Peyer's patch (tissue), 4 donors: ENCODE measurements around the gene PDE6B. TPM values are rescaled to one million over a fixed set of nuclear protein-coding genes. Genes with fewer than 3 reads are reported as not detected.

Experiments
- DNase-seq, 3 donors: peaks; one replicate each; pipeline ENCODE4 v3.0.0-alpha.2; 2017 to 2019
- H3K27ac ChIP-seq, 4 donors: fragments of 200-600 bp; sonication (generic); one replicate each; pipeline ENCODE4 v1.5.1; 2016 to 2019
- H3K27me3 ChIP-seq, 2 donors: fragments of 200-600 bp; sonication (generic); one replicate each; pipeline ENCODE4 v1.5.1; 2019
- H3K36me3 ChIP-seq, 3 donors: fragments of 200-600 bp; sonication (generic); one replicate each; pipeline ENCODE4 v1.5.1; 2016 to 2019
- H3K4me1 ChIP-seq, 4 donors: fragments of 200-600 bp; sonication (generic); one replicate each; pipeline ENCODE4 v1.5.1; 2016 to 2019
- H3K4me3 ChIP-seq, 4 donors: fragments of 200-600 bp; sonication (generic); 1 replicate in 3 of 4; 2 replicates in 1 of 4; pipeline ENCODE4 v1.5.1; 2016 to 2019; ENCODE audit warnings: mild to moderate bottlenecking in 1 of 4
- H3K9me3 ChIP-seq, 4 donors: fragments of 200-600 bp; sonication (generic); one replicate each; pipeline ENCODE4 v1.5.1; 2016 to 2019; ENCODE audit warnings: mild to moderate bottlenecking in 1 of 4
- CTCF ChIP-seq, 6 experiments: fragments of 450-650 bp in 4 of 6; fragments of 200-600 bp in 2 of 6; sonication (generic) in 1 of 6; IDR thresholded peaks; one replicate each; pipeline ENCODE4 v1.5.1; 2017 to 2019; ENCODE audit warnings: antibody characterized with exemption in 6 of 6, mild to moderate bottlenecking in 3 of 6, moderate library complexity in 1 of 6
- POLR2A ChIP-seq, 2 donors: fragments of 450-650 bp; IDR thresholded peaks; one replicate each; pipeline ENCODE4 v1.5.1; 2017; ENCODE audit warnings: antibody characterized with exemption in 2 of 2, mild to moderate bottlenecking in 2 of 2, moderate library complexity in 2 of 2
- total RNA-seq, 4 donors: library from RNA; depleted of rRNA; stranded (reverse); fragments of >200 nt; gene quantifications; one replicate each; pipeline ENCODE4 v1.1.0, GENCODE V29; 2016

Gene PDE6B
- total RNA-seq, 4 donors from 2014 or later: 0.27 to 1.8 (median 1.4) TPM; not detected in 1

DNA sequence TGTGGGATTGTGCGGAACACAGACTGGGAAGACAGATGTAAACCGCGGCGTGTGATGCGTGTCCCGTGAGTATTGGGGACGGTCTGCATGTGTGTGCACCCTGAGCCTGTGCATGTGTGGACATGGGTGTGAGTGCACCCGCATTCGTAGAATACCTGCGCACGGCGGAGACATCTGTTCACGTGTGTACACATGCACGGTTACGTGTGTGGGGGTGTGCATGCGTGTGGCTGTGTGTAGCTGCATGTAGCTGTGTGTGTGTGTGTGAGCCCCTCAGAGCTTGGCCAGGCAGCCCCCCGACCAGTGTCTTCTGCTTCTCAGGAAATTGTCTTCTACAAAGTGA lies 29.1 kb downstream of the PDE6B start:
- H3K4me3 ChIP-seq: no peak overlapping the region
- H3K4me1 ChIP-seq: no peaks in the 10 kb centered on the region
- H3K27ac ChIP-seq: no peak overlapping the region
- no peak for DNase-seq
- H3K9me3 ChIP-seq: no peaks in the 10 kb centered on the region
- peaks cover 0 to 5% of the 10 kb centered on the region in 2 donors for H3K27me3 ChIP-seq
- H3K36me3 ChIP-seq: no peaks in the 10 kb centered on the region
- TF ChIP-seq POLR2A (IDR thresholded peaks at IDR 0.05): no peak
- TF ChIP-seq CTCF (IDR thresholded peaks at IDR 0.05): no peak

- DNase-seq: no peak
- Histone ChIP-seq H3K9me3 (no peaks in the 10 kb centered on the region), H3K36me3 (no peaks in the 10 kb centered on the region), H3K27me3 (peaks cover 0 to 5% of the 10 kb centered on the region in 2 donors), H3K4me1 (no peaks in the 10 kb centered on the region), H3K4me3 (no peak overlapping the region), H3K27ac (no peak overlapping the region)
- TF ChIP-seq CTCF (IDR thresholded peaks at IDR 0.05): no peak
- no peak for TF ChIP-seq POLR2A (IDR thresholded peaks at IDR 0.05)
Measured at GRCh38 chr4:654871-655463, 29.6 kb downstream of the PDE6B start.

GRCh38 chr4:655464-656151 lies 30.2 kb downstream of the PDE6B start:
- TF ChIP-seq POLR2A (IDR thresholded peaks at IDR 0.05): no peak
- TF ChIP-seq CTCF (IDR thresholded peaks at IDR 0.05): no peak

DNA sequence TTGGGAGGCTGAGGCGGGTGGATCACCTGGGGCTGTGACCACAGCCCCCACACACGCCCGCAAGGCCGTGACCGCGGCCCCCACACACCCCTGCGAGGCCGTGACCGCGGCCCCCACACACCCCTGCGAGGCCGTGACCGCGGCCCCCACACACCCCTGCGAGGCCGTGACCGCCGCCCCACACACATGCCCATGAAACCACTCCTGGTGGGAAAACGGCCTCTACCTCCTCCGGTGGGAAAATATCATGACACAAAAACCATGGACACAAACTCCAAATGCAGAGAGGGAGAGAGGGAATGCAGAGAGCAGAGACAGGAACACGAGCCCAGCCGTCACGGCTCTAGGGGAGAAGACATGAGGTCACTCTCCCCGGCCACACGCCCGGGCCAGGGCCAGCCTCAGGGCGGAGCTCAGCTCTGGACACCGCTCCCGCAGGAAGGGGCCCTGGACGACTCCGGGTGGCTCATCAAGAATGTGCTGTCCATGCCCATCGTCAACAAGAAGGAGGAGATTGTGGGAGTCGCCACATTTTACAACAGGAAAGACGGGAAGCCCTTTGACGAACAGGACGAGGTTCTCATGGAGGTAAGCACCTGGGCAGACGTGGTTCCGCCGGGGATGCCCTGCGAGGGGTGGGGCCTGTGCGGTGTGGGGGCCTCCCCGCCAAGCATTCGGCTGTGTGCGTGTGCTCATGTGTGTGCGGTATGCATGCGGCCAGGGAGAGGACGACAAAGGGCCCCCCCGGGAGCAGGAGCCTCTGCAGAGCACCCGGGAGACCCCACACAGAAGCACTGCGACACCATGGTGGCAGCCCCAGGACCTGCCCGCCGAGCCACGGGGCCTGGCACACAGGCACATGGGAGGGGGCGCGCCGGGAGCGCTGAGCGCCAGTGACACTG lies 31.3 kb downstream of the PDE6B start:
- TF ChIP-seq CTCF (IDR thresholded peaks at IDR 0.05) (no peak), POLR2A (IDR thresholded peaks at IDR 0.05) (no peak)
- DNase-seq: no peak
- Histone ChIP-seq H3K36me3 (no peaks in the 10 kb centered on the region), H3K27ac (no peak overlapping the region), H3K27me3 (no peaks in the 10 kb centered on the region), H3K9me3 (no peaks in the 10 kb centered on the region), H3K4me1 (no peaks in the 10 kb centered on the region), H3K4me3 (no peak overlapping the region)

More at GRCh38 chr4:655464-656151, 30.2 kb downstream of the PDE6B start:
- Histone ChIP-seq H3K9me3 (no peaks in the 10 kb centered on the region), H3K36me3 (no peaks in the 10 kb centered on the region), H3K4me3 (no peak overlapping the region), H3K4me1 (no peaks in the 10 kb centered on the region), H3K27me3 (peaks cover 0 to under 1% of the 10 kb centered on the region in 2 donors), H3K27ac (no peak overlapping the region)
- DNase-seq: no peak

- H3K27ac ChIP-seq: no peak overlapping the region
- no peak overlapping the region for H3K4me3 ChIP-seq
- H3K36me3 ChIP-seq: no peaks in the 10 kb centered on the region
- H3K9me3 ChIP-seq: no peaks in the 10 kb centered on the region
- DNase-seq: no peak
- no peaks in the 10 kb centered on the region for H3K27me3 ChIP-seq
- H3K4me1 ChIP-seq: no peaks in the 10 kb centered on the region
- TF ChIP-seq POLR2A (IDR thresholded peaks at IDR 0.05) (no peak), CTCF (IDR thresholded peaks at IDR 0.05) (no peak)
Measured at GRCh38 chr4:657338-657833, 32.0 kb downstream of the PDE6B start.
